H1 (cell line): Measurements from ENCODE around the gene KRT7.

ENCODE experiments used
- CTCF ChIP-seq, 3 experiments: IDR thresholded peaks; 1 replicate in 2 of 3; 2 replicates in 1 of 3; pipeline versions ENCODE4 v1.5.1 to v1.6.1; 2011; ENCODE audit warnings: low read length in 3 of 3, mild to moderate bottlenecking in 3 of 3, inconsistent platforms in 2 of 3, low read depth in 1 of 3, moderate library complexity in 1 of 3; ENCODE audit not compliant: insufficient read depth in 1 of 3; ENCODE audit errors: control extremely low read depth in 1 of 3
- EZH2 ChIP-seq: fragments of 200-600 bp; sonication (generic); IDR thresholded peaks from 2 replicates; pipeline ENCODE4 v1.7.1; 2012; ENCODE audit warnings: low read depth, mild to moderate bottlenecking, moderate library complexity, low read length, inconsistent platforms; ENCODE audit not compliant: severe bottlenecking
- POLR2AphosphoS5 ChIP-seq: IDR thresholded peaks from 2 replicates; pipeline ENCODE4 v1.6.1; 2011; ENCODE audit warnings: low read depth, low read length
- TEAD4 ChIP-seq: IDR thresholded peaks from 2 replicates; pipeline ENCODE4 v1.6.1; 2012; ENCODE audit warnings: low read depth, low read length, inconsistent platforms, mixed read lengths
- TF ChIP-seq, protein P1 (sequence below): IDR thresholded peaks from 2 replicates; pipeline ENCODE4 v1.6.1; 2012; ENCODE audit warnings: inconsistent platforms
- TF ChIP-seq, protein P2 (sequence below): IDR thresholded peaks from 2 replicates; pipeline ENCODE4 v1.6.1; 2012; ENCODE audit warnings: inconsistent platforms
- TF ChIP-seq, protein P3 (sequence below): IDR thresholded peaks from 2 replicates; pipeline ENCODE4 v1.6.1; 2011; ENCODE audit warnings: low read length, improper control_type of control experiment

- TF ChIP-seq, protein P1, sequence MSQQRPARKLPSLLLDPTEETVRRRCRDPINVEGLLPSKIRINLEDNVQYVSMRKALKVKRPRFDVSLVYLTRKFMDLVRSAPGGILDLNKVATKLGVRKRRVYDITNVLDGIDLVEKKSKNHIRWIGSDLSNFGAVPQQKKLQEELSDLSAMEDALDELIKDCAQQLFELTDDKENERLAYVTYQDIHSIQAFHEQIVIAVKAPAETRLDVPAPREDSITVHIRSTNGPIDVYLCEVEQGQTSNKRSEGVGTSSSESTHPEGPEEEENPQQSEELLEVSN = no peak
- TF ChIP-seq CTCF (IDR thresholded peaks at IDR 0.05; ENCODE audit: control extremely low read depth in 1 of 3, insufficient read depth in 1 of 3, low read depth in 1 of 3, low read length in 3 of 3) (no peak), POLR2AphosphoS5 (no peak), TEAD4 (no peak), EZH2 (no peak)
- TF ChIP-seq, protein P2, sequence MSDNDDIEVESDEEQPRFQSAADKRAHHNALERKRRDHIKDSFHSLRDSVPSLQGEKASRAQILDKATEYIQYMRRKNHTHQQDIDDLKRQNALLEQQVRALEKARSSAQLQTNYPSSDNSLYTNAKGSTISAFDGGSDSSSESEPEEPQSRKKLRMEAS = no peak
- TF ChIP-seq, protein P3, sequence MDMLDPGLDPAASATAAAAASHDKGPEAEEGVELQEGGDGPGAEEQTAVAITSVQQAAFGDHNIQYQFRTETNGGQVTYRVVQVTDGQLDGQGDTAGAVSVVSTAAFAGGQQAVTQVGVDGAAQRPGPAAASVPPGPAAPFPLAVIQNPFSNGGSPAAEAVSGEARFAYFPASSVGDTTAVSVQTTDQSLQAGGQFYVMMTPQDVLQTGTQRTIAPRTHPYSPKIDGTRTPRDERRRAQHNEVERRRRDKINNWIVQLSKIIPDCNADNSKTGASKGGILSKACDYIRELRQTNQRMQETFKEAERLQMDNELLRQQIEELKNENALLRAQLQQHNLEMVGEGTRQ = no peak
These were observed 52.2 kb downstream of the KRT7 start for GRCh38 chr12:52285172-52285745.
